Stimulated activated naive CD4-positive, alpha-beta T cell (primary cell): ENCODE data around the gene SPTBN5.

Experiments used
- DNase-seq, 6 experiments: peaks; one replicate each; lab custom pipeline; 2025; lab: John Stamatoyannopoulos, UW

SPTBN5 gene

GRCh38 chr15:41866263-41866703 lies 27.6 kb downstream of the SPTBN5 start:
- no peak for DNase-seq

GRCh38 chr15:41865490-41866055 lies 28.3 kb downstream of the SPTBN5 start:
- no peak for DNase-seq

GRCh38 chr15:41862515-41863116 lies 31.2 kb downstream of the SPTBN5 start:
- no peak for DNase-seq

GRCh38 chr15:41861736-41862356 lies 32.0 kb downstream of the SPTBN5 start:
- no peak for DNase-seq

GRCh38 chr15:41860049-41860828 lies 33.6 kb downstream of the SPTBN5 start:
- no peak for DNase-seq

GRCh38 chr15:41858756-41859155 lies 35.1 kb downstream of the SPTBN5 start:
- DNase-seq, result no peak

- no peak for DNase-seq
These were observed 36.5 kb downstream of the SPTBN5 start for GRCh38 chr15:41857316-41857715.

GRCh38 chr15:41856716-41857115 lies 37.1 kb downstream of the SPTBN5 start:
- DNase-seq, result no peak

GRCh38 chr15:41856262-41856661 lies 37.6 kb downstream of the SPTBN5 start:
- no peak for DNase-seq

GRCh38 chr15:41855261-41855961 lies 38.4 kb downstream of the SPTBN5 start:
- no peak for DNase-seq

- no peak for DNase-seq
These were observed 39.4 kb downstream of the SPTBN5 start for GRCh38 chr15:41854443-41854842.

- DNase-seq, result no peak
These were observed 40.0 kb downstream of the SPTBN5 start for GRCh38 chr15:41853831-41854230.

GRCh38 chr15:41852736-41853590 lies 40.9 kb downstream of the SPTBN5 start:
- DNase-seq, result no peak

GRCh38 chr15:41851755-41852370 lies 42.0 kb downstream of the SPTBN5 start:
- no peak for DNase-seq

- DNase-seq, result no peak
These were observed 42.7 kb downstream of the SPTBN5 start for GRCh38 chr15:41851167-41851523.

- no peak for DNase-seq
These were observed 43.2 kb downstream of the SPTBN5 start for GRCh38 chr15:41850482-41851166.

GRCh38 chr15:41849861-41850260 lies 44.0 kb downstream of the SPTBN5 start:
- no peak for DNase-seq

- DNase-seq, result no peak
These were observed 44.6 kb downstream of the SPTBN5 start for GRCh38 chr15:41849204-41849603.

GRCh38 chr15:41848631-41849030 lies 45.2 kb downstream of the SPTBN5 start:
- DNase-seq, result no peak

- DNase-seq, result no peak
These were observed 45.9 kb downstream of the SPTBN5 start for GRCh38 chr15:41847981-41848380.
